T follicular helper cell (primary cell): Measurements from ENCODE around the gene TMEM255B.

Source experiments
- DNase-seq: peaks from one replicate; pipeline ENCODE4 v3.0.0-alpha.2; 2020; ENCODE audit warnings: low read depth

Gene TMEM255B

GRCh38 chr13:113862191-113862930 lies 103.3 kb downstream of the TMEM255B start:
- DNase-seq = no peak

DNA sequence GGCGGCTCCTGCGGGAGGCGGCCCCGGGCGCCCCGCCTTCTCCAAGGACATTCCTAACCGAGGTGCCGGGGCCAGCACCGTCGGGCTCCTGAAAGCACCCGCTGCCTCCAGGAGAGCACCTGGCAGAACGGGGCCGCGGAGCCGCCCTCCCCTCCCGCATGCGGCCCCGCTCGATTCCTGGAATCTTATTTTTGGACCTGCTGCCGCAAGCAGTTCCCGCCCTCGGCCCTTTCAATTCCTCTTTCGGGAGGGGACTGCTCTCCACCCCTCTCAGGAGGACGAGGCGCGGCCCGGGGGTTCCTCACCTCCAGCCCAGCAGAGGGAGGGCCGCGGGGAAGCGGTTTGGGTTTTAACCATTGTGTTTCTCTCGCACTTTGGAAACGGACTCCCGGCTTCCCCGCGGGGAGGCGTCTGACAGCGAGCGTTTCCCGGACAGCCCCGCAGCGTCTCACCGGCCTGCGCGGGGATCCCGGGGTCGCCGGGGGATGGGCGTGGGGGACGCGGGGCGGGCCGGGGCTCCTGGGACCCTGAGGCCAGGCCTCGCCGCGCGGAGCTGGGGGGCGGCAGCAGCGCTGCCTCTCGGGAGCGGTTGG lies 104.0 kb downstream of the TMEM255B start:
- DNase-seq = no peak

DNA sequence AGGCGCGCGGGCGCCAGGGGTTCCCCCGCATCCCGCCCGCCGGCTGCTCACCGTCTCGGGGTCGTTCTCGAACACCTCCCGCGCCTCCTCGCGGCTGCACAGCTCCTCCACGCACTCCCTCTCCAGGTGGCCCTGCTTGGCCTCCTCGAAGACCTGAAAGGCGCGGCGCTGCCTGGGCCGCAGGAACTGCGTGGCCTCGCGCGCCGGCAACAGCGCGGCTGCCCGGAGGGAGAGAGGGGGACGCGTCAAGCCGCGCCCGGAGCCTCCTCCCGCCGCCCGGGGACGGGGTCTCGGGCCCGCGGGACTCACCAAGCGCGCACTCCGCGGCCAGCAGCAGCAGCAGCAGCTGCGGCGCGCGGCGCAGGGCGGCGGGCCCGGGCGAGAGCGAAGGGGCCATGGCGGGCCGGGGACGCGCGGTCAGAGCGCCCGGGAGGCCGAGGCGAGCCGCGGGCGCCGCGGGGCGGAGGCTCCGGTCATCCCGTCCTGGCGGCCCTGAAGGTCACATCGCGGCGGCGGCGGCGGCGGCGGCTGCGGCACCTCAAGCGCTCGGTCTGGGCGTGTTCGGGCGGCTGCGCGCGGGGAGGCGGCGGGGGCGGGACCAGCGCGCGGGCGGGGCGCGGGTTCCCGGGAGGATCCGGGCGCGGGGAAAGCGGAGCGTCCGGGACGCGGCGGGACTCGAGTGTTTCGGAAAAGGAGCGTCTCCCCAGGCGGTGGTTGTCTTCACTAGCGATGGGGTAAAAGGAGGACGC lies 104.7 kb downstream of the TMEM255B start, which contains the start of gene GAS6:
Gene GAS6 (minus strand): TSS at position 553 of the 749 bp plus-strand sequence. CDS start 156 bp downstream, at position 397.
- no peak for DNase-seq

DNA sequence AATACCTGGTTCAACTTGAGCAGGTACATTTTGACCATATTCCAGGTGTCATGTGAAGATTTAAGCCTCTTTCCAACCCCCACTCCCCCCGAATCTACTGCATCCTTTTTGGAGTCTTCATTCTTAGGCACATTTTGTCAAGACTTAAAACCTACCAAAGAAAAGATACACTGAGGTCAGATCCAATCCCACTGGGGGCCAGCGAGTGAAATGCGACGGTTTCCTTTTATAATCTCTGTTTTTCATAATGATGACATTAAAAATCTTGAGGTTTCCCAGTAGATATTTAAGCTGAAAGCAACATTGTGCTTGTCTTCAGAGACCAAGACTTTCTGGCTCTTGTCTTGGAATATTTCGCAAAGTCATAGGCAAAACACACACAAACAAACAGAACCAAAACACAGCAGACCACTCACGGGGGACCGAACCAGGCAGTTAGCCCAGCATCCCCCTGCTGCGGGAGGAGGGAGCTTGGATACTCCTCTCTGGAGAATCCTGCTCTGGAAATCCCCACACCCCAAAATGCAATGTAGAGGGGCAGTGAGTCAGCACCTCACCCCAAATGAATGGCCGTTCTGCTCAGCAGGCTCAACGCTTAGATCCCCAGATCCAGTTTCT lies 105.4 kb downstream of the TMEM255B start:
- DNase-seq = no peak

DNA sequence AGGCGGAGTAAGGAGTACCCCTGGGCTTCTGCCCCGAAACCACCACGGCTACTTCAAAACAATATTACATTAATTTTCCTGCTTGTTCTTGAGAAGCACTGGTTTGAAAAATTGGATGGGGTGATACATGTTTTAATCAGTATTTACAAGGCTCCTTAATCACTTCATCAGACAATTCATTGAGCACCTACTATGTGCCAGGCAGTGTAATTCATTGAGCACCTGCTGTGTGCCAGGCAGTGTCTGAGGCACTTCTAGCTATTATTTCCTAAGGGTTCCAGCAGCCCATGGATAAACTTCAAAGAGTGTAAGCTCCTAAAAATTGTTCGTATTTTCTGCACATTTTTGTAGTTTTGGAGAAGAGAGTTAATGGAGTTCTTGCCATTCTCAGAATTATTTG lies 106.4 kb downstream of the TMEM255B start:
- DNase-seq = no peak
